GM12873 (cell line): ENCODE measurements around the gene SLC6A12.

ENCODE experiments used
- TF ChIP-seq, protein P1 (sequence below): IDR thresholded peaks from 2 replicates; pipeline ENCODE4 v1.5.1; 2012; ENCODE audit warnings: low read depth, mild to moderate bottlenecking, moderate library complexity, low read length, control low read depth; ENCODE audit not compliant: insufficient read depth; ENCODE audit errors: missing control alignments

Gene SLC6A12

DNA sequence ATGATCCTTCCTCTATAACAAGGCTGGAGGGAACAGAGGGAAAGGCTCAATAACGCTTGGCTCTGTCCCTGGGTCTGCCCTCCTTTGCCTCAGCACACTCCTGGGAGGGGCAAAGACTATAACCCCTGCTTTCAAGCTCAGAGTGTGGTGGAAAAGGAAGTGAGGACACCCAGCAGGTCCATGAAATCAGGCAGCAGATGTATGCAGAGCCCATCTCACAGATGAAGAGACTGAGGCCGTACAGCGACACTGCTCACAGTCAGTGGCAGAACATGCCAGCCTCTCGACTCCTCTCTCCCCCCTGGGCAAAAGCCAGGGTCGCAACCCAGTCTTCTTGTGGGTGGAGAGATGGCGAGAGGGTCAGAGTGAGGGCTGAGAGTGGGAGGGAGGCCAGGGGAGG, 39.8 kb downstream of the SLC6A12 start:
- TF ChIP-seq, protein P1, sequence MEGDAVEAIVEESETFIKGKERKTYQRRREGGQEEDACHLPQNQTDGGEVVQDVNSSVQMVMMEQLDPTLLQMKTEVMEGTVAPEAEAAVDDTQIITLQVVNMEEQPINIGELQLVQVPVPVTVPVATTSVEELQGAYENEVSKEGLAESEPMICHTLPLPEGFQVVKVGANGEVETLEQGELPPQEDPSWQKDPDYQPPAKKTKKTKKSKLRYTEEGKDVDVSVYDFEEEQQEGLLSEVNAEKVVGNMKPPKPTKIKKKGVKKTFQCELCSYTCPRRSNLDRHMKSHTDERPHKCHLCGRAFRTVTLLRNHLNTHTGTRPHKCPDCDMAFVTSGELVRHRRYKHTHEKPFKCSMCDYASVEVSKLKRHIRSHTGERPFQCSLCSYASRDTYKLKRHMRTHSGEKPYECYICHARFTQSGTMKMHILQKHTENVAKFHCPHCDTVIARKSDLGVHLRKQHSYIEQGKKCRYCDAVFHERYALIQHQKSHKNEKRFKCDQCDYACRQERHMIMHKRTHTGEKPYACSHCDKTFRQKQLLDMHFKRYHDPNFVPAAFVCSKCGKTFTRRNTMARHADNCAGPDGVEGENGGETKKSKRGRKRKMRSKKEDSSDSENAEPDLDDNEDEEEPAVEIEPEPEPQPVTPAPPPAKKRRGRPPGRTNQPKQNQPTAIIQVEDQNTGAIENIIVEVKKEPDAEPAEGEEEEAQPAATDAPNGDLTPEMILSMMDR, result no peak

DNA sequence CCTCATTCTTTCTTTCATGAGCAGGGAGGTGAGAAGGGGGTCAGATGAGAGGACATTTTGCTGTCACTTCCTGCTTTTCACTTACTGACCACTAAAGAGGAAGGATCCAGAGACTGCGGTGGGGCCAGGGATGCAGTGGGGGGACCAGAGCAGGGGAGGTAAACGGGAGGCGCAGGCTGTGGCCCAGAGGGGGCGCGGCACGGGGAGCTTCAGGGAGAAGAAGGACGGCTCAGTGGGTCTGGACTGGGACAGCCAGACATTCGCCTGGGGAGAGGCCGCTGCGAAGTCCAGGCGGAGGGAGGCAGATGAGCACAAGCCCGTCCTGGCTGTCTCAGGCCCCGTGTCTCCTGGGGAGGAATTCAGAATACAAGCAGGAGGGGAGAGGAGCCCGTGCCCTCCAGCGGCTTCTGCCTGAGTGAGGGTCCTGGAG, 41.2 kb downstream of the SLC6A12 start:
- TF ChIP-seq, protein P1, result no peak

DNA sequence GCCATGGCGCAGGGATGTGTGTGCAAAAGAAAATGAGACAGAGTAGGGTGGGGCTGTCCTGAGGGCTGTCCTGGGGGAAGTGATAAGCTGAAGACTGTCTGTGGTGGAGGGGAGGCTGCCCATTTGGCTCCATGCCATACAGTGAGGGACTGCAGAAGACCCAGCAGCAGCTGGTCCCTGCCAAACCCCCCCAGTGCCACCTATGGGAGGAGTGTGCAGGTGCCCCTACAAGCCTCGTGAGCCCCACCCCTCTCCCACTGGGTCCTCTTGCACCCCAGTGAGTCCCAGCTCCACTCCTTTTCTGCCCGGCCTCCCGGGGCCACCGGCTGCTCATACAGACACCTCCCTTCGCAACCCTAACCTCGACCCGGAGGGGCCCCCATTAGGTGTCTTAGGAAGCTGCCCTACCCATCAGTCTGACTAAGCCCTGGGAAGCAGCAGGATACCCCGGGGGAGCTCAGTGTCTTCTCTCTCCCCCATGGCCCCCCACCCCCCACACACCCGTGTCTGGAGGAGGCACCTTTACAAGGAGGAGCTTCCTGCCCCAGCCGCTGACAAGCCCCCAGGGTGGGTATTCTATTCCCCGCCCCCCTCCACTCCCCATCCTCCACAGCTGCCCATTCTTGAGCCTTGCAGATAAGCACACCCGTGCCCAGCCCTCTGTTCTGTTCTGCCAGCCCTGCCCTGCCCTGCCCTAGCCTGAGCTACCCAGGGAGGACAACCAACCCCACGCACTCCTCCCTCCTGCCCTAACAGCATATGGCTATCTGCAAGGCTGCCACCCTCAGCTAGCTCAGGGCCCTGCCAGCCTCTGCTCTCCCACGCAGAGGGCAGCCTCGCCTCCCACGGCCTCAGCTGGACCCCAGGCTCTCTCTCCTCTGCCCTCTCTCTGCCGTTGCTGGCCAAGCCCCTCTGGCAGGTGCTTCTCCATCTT, 41.9 kb downstream of the SLC6A12 start:
- TF ChIP-seq, protein P1, result no peak

GRCh38 chr12:171276-171675, 42.7 kb downstream of the SLC6A12 start:
- TF ChIP-seq, protein P1, result no peak

GRCh38 chr12:170371-171225, 43.4 kb downstream of the SLC6A12 start:
- TF ChIP-seq, protein P1, result no peak

DNA sequence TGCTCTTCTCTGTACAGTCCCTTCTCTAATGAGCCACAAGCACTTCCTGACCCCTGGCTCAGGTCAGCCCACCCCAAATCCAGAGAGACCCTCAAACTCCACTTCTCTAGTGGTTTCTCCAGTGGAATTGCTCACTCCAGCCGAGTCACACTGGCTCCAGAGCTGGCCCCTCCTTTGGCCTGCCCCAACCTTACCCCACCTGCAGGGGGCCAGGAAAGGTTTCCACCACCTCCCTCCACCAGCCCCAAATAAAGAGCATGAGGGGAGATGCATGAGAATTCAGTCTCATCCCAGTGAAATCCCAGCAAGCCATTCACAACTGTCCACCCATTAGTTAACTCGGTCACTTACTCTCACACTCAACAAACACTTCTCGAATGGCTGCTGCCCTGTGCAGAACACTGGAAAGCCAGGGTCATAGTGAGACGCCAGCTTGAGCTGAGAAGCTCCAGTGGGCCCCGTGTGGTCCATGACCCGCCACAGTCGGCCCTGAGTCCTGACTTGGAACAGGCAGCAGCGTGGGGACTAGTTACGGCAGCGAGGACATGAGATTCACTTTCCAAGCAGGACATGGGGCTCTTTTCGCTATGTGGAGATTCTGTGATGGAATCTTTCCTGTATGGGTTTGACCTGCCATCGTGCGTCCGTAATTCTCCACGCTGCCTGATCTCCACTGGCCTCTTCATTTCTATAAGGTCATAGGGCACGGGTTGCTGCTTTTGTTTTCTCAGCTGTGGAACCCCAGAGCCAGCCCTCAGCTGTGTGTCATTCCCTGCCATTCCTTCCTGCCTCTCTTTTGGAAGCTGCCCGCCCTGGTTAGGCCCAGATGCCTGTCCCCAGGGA, 44.2 kb downstream of the SLC6A12 start:
- TF ChIP-seq, protein P1, result peak; percentile 40
